Colonic mucosa (tissue), 4 donors: ENCODE measurements around the gene PLEKHF1. TPM values are rescaled to one million over a fixed set of nuclear protein-coding genes. Genes with fewer than 3 reads are reported as not detected.
A peak's percentile ranks its signal among the peaks of the same experiment; 100 is the strongest.
"Not testable (repeated sequence)": the region's sequence is repeated elsewhere in the genome, so short reads cannot be mapped to it uniquely, and the experiment has no call there.

Experiments
- DNase-seq: peaks from one replicate; pipeline ENCODE4 v3.0.0-alpha.2; 2020
- H3K27ac ChIP-seq: fragments of 200-600 bp; one replicate; pipeline ENCODE4 v1.8.0; 2021
- H3K27me3 ChIP-seq: fragments of 200-600 bp; one replicate; pipeline ENCODE4 v1.8.0; 2021
- H3K36me3 ChIP-seq: fragments of 200-600 bp; one replicate; pipeline ENCODE4 v1.8.0; 2021
- H3K4me1 ChIP-seq: fragments of 200-600 bp; one replicate; pipeline ENCODE4 v1.8.0; 2021; ENCODE audit warnings: mild to moderate bottlenecking
- H3K4me3 ChIP-seq: fragments of 200-600 bp; one replicate; pipeline ENCODE4 v1.8.0; 2021
- H3K9ac ChIP-seq, 2 donors: one replicate each; pipeline ENCODE4 v1.7.0; 2013; ENCODE audit warnings: control low read depth in 2 of 2, low read depth in 2 of 2, low read length in 2 of 2
- H3K9me3 ChIP-seq: fragments of 200-600 bp; one replicate; pipeline ENCODE4 v1.8.0; 2021
- intact Hi-C: fragments of 100-400 bp; cut with DNase I; formaldehyde crosslinking; loops from one replicate; pipeline ENCODE4 v1.14.1; 2022
- total RNA-seq, 2 donors: library from RNA; stranded (reverse); fragmentation: NEBNext Ultra II Directional in 1 of 2; extraction: Animal tissue kit (Norgen Biotek cat#: 25700) in 1 of 2; gene quantifications; one replicate each; pipeline ENCODE4 v1.2.1, GENCODE V29; 2021
- TF ChIP-seq, protein P1 (sequence below): fragments of 200-600 bp; IDR thresholded peaks from one replicate; pipeline ENCODE4 v1.8.0; 2022; ENCODE audit warnings: antibody characterized with exemption, mild to moderate bottlenecking
- donor health status: healthy.
- donor health status: DM: no; HTN: no; CAD: no.
- donor health status: DM: no; HTN: no; CAD: no.

PLEKHF1 gene
- total RNA-seq, 2 donors from 2014 or later, result 2.8 to 3.4 TPM

DNA sequence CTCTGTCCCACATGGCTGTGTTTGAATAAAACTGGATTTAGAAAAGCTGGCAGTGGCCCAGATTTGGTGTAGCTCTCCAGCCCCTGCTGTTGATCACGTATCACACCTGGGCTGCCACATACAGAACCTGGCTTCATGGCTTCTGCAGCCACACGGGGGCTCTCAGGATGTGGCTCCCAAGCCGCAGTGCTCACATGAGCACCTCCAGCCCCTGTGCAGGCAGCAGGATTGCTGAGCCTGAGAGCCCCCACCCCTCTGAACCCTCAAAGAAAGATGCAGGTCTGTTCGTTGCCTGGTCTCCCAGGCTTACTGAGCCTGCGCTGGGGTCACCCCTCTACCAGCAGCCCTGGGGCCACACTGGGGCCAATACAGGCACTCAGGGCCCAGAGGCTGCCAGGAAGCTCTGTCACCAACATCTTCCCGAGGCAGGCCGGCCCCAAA is 2.7 kb downstream of the PLEKHF1 start:
- no peak overlapping the region for H3K9ac ChIP-seq
- H3K4me1 ChIP-seq, result peaks cover 3% of the 10 kb centered on the region
- DNase-seq, result no peak
- peak overlapping the region; percentile 75 for H3K27ac ChIP-seq
- intact Hi-C loops, result no loop called here
- TF ChIP-seq, protein P1, sequence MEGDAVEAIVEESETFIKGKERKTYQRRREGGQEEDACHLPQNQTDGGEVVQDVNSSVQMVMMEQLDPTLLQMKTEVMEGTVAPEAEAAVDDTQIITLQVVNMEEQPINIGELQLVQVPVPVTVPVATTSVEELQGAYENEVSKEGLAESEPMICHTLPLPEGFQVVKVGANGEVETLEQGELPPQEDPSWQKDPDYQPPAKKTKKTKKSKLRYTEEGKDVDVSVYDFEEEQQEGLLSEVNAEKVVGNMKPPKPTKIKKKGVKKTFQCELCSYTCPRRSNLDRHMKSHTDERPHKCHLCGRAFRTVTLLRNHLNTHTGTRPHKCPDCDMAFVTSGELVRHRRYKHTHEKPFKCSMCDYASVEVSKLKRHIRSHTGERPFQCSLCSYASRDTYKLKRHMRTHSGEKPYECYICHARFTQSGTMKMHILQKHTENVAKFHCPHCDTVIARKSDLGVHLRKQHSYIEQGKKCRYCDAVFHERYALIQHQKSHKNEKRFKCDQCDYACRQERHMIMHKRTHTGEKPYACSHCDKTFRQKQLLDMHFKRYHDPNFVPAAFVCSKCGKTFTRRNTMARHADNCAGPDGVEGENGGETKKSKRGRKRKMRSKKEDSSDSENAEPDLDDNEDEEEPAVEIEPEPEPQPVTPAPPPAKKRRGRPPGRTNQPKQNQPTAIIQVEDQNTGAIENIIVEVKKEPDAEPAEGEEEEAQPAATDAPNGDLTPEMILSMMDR, result no peak
- H3K36me3 ChIP-seq, result no peaks in the 10 kb centered on the region
- no peaks in the 10 kb centered on the region for H3K27me3 ChIP-seq
- H3K9me3 ChIP-seq, result no peaks in the 10 kb centered on the region
- no peak overlapping the region for H3K4me3 ChIP-seq

DNA sequence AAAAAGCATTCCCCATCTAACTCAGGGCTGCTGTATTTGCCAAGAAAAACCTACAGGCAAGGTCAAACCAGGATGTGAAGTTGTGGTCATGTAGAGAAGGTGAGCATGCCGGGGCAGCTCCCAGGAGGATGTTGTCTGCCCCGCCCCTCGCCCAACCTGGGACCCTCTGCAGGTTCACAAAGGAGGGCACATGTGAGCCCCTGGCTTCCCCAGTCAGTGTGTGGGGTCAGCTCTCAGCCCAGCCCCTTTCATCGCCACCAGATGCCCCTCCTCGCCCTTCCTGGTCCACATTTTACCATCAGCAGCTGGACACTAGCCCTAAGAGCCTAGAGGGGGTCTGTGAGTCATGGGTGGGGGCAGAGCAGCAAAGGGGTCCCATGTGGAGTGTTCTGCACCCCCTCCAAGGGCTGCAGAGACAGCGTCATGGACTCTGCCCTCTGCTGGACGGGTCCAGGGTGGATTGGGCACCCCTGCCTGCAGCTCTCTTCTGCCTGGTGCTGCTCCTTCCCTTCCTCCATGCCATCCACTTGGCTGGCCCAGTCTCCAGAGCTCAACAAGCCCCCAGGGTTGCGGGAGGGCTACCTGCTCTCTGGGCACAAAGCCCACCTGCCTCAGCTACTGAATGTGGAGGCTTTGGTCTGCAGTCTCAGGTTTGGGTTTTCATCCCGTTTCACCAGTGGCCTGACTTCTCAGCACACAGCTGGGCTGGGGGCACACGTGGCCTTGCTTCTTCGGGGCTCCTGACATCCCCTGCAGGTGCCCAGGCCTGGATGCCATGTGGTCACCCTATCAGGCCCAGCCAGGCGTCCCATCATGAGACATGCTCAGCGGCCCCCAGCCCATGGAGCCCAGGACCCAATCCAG is 3.7 kb downstream of the PLEKHF1 start:
- no peak for DNase-seq
- Histone ChIP-seq H3K4me3 (no peak overlapping the region), H3K9ac (peak overlapping the region in 1 of 2 donors; percentile 19), H3K27me3 (no peaks in the 10 kb centered on the region), H3K36me3 (no peaks in the 10 kb centered on the region), H3K9me3 (no peaks in the 10 kb centered on the region), H3K27ac (no peak overlapping the region), H3K4me1 (peaks cover 3% of the 10 kb centered on the region)
- intact Hi-C loops, result no loop called here
- TF ChIP-seq, protein P1, result no peak

DNA sequence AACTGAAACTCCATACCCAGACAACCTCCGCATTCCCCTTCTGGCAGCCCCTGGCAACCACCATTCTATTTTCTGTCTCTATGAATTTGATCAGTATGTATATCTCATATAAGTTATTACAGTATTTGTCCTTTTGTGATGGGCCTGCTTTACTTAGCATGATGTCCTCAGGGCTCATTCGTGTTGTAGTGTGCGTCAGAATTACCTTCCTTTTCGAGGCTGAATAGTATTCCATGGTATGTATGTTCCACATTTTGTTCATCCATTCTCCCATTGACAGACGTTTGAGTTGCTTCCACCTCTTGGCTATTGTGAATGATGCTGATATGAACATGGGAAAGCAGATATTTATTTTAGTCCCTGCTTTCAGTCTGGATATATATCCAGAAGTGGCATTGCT is 5.0 kb downstream of the PLEKHF1 start:
- DNase-seq, result no peak
- Histone ChIP-seq H3K4me1 (peaks cover 3% of the 10 kb centered on the region), H3K27ac (no peak overlapping the region)

DNA sequence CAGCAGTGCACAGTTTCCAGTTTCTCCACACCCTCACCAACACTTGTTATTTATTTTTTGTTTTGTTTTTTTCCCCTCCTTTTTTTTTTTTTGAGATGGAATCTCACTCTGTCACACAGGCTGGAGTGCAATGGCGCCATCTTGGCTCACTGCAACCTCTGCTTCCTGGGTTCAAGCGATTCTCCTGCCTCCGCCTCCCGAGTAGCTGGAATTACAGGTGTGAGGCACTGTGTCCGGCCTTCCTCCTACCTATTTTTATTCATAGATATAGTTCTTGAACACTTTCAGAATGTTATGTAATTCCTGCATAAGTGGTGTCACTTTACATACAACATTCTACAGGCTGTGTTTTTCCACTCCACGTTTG is 5.7 kb downstream of the PLEKHF1 start:
- H3K9ac ChIP-seq, H3K27ac ChIP-seq, H3K36me3 ChIP-seq, H3K4me3 ChIP-seq, H3K4me1 ChIP-seq, H3K9me3 ChIP-seq, intact Hi-C loops, DNase-seq, H3K27me3 ChIP-seq: not testable (repeated sequence)

More for the DNA sequence above, 5.0 kb downstream of the PLEKHF1 start:
- H3K27me3 ChIP-seq, result no peaks in the 10 kb centered on the region
- no peak overlapping the region for H3K4me3 ChIP-seq
- no peak overlapping the region for H3K9ac ChIP-seq
- intact Hi-C loops, result no loop called here
- TF ChIP-seq, protein P1, result no peak
- no peaks in the 10 kb centered on the region for H3K9me3 ChIP-seq
- H3K36me3 ChIP-seq, result no peaks in the 10 kb centered on the region

DNA sequence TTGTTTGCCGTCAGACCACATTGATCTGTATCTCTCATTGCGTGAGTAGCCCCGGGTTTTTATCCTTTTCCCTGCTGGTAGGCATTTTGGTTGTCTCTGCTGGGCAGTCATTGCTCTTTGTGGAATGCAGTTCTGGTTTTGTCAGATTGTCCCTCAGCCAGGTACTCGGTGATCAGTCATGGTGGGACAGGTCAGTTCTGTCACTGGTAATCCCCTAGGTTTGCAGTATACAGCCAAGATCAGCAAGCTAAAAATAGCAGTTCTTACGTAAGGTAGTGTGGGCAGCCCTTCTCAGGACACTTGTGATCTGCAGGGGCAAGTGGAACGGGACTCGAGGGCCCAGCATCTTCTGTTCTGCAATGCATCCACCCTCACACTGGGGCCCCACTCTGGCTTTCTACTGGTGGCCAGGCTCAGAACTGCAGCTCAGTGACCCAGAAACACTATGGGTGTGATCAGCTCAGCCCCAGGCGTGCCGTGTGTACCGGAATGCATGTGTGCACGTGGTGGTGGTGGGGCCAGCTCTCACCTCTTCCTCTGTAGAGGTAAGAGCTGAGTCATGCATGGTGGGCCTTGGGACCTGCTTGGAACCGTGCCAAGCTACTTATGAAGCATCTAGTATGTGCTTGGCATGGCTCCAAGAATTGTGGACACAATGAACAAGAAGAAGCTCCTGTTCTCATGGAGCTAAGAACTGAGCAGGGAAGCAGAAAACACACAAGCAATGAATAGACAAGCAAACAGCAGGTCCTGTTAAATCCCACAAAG is 6.3 kb downstream of the PLEKHF1 start:
- Histone ChIP-seq H3K27me3 (no peaks in the 10 kb centered on the region), H3K4me1 (no peaks in the 10 kb centered on the region), H3K4me3 (no peak overlapping the region), H3K9me3 (no peaks in the 10 kb centered on the region), H3K9ac (no peak overlapping the region), H3K36me3 (no peaks in the 10 kb centered on the region), H3K27ac (no peak overlapping the region)
- intact Hi-C loops, result no loop called here
- TF ChIP-seq, protein P1, result no peak
- DNase-seq, result no peak
